SKM-1 (cell line): ENCODE measurements around the gene POMZP3.
"Not testable (repeated sequence)": the region's sequence is repeated elsewhere in the genome, so short reads cannot be mapped to it uniquely, and the experiment has no call there.

Source experiments
- DNase-seq: peaks from one replicate; lab custom pipeline; 2025; ENCODE audit not compliant: unreplicated experiment; lab: John Stamatoyannopoulos, UW

The POMZP3 gene

DNA sequence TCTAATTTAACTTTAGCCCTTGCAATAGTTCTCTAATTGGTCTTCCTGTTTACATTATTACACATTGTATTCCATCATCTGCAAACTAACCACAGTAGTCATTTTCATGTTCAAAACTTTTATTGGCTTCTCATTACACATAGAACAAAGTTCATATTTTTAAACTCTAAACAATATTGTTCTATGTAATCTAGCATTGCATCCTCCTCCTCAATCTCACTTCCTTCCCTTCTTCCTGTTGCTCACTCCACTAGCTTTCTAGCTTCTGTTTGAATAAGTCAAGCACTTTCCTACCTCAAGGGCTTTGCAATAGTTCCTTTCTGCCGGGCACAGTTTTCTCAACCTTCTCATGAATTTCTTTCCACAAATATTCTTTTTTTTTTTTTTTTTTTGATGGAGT is 38.5 kb downstream of the POMZP3 start:
- DNase-seq, result not testable (repeated sequence)

DNA sequence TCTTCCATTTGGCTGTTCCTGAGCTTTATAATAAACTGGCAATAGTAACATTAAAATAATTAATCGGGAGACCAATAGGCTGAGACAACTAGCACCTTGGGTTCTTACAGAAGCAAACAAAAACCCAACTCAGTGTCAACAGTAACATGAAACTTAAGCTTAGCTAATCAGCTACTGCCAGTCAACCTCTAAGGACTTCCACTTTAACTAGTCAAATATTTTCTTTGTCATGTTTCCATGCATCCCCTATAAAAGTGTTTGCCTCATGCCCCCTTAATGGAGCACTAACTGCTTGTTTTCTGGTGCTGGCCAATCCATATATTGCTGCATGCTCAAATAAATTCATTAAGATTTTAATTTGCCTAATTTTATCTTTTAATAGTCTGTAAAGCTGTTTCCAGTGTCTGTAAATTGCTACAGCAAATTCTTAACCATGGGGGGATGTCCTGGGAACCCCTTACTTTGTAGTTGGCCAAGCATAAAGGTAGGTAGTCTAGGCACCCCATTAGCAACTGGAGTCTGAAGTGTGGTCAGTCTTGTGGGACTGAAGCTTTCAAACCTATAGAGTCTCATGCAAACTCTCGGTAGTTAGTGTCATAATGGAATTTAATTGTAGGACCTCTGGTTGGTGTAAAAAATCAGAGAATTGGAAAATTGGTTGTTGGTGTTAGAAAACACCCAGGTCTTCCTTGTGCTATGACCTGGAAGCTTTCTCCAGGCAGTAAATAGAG is 40.3 kb downstream of the POMZP3 start:
- DNase-seq, result not testable (repeated sequence)

DNA sequence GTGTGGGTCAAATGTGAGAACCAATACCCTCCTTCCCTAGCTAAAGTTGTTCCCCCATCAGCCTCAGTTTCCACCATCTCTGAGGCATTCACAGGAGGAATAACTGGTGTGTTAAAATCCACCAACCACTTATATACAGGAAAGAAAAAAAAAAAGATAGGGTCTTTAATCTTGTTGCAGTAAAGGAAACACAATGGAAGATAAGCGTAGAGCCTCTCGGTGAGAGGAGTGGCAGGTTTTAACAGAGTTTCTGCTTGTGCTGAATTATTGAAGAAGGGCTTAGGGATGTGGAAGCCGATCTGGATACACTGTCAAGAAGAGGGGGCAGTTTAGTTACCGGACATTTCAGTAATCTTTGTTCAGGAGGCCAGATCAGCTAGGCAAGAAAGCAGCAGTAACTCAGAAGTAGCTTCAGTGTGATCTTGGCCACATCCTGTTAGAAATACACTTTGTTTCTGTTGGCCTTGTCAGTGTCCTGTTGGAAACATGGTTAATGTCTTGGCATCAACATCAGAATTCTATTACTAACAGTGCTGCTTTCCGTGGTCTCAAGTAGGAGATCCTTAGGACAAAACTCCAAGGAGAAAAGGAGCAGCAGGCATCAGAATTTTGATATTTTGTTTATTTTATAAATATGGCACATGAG is 43.3 kb downstream of the POMZP3 start:
- not testable (repeated sequence) for DNase-seq

DNA sequence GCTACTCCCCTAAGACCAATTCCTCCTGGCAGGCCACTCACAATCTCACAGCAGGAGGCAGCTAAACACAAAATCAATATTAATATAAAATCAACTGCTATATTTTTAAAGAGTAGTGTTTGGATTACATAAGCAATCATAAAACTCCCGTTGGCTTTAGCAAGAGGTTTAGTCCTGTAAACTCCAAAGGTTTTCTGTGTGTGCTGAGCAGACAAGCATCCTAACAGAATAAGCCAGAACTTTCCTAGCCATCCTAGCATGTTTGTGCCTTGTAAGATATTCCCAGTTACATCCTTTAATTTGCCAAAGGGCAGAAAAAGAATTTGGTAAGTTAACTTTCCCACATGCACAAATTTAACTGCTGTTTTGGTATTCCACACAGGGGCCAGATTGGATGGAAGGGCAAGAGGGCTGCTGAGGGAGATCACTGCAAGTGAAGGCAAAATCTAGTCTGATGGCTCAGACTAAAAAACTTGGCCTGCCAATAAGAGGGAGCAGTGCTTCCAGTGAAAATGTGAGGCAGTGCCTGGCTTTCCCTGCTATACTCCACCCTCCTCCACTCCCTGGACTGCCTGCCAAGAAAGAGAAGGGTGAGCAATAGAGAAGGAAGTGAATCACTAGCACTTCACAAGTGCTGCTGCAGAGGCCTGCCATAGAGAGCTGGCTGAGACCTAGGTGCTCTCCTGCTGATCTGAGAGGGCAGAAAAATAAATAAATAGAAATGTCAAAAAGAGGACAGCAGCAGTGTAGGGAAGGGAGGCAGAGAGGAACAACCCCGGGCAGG is 44.0 kb downstream of the POMZP3 start:
- DNase-seq, result not testable (repeated sequence)

DNA sequence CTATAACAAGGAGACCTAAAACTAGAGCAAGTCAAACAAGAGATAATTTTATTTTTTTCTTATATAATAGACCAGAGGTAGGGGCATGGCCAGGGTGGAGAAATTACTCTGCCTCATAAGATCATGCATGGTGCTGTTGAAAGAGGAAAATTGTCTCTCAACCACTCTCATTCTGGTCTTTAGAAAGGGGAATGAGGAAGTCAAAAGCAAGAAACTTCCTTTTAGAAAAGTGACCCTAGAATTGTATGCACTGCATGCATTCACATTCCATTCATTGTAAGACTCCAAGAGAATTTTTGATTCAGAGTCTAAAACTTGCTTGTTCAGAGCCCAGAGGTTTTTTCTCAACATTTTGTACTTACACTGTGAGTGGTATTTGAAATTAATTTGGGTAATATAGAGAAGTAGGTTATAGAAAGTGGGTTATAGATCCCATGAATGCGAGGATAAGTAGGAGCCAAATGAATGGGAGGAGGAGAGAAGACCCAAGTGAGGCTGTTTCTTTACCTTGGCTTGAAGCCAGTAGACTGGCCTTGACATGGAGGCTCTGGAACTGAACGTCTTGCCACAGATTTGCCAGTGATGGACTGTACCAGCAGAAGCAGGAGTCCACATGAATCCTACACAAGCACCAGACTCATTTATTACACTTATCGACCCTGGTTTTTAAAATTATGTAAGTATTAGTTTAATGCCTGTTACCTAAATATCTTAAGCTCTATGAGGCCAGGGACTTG is 51.0 kb downstream of the POMZP3 start:
- not testable (repeated sequence) for DNase-seq

- DNase-seq, result not testable (repeated sequence)
Observed at GRCh38 chr7:76575431-76575830, 51.6 kb downstream of the POMZP3 start.

DNA sequence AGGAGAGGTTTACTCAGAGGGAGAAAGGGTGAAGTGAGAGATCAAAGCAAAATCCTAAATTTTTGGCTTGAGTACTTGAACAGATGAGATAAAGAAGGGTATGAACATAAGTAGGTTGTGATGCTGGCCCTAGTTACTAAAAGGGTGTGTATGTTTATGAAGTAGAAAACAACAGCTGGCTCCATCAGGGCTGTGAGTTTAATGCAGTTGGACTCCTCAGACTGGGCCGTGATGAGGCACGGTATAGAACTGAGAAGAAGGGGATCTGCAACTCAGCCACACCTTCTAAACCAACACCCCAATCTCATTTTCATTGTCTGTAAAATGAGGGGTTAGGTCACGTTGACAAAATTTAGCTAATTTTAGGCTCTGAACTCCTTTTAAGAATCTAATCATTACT is 54.8 kb downstream of the POMZP3 start:
- not testable (repeated sequence) for DNase-seq

DNA sequence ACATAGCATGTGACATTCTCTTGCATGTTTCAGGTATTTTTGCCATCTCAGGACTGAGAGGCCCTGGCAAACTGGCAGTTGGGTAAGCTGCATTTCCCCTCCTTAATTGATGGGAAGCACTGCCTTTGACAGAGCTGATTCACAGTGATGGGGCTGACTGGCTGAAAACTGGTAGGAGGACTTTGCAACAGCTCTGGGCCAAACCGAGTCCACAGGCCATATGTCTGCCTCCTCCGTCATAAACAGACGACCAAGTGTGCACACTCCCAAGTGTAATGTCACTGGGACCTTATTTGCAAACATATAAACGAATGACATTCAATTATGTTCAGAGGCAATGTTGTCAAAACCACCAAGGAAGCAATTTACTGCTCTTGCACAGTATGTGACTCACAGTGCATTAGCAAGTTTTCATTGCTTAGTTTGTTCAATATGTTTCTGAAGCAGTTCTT is 56.7 kb downstream of the POMZP3 start:
- not testable (repeated sequence) for DNase-seq

- DNase-seq, result not testable (repeated sequence)
Observed at GRCh38 chr7:76568742-76569141, 58.3 kb downstream of the POMZP3 start.

DNA sequence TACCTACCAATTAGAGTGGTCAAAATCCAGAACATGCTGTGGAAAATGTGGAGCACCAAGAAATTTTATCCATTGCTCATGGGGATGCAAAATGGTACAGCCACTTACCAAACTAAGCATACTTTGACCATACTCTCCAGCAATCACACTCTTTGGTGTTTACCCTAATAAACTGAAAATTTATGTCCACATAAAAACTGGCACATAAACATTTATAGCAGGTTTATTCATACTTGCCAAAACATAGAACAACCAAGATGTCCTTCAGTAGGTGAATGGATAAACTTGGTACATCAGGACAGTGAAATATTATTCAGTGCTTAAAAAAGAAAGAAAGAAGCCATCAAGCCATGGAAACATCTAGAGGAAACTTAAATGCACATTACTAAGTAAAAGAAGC is 59.3 kb downstream of the POMZP3 start:
- not testable (repeated sequence) for DNase-seq

- DNase-seq, result not testable (repeated sequence)
Observed at GRCh38 chr7:76567311-76567710, 59.8 kb downstream of the POMZP3 start.

DNA sequence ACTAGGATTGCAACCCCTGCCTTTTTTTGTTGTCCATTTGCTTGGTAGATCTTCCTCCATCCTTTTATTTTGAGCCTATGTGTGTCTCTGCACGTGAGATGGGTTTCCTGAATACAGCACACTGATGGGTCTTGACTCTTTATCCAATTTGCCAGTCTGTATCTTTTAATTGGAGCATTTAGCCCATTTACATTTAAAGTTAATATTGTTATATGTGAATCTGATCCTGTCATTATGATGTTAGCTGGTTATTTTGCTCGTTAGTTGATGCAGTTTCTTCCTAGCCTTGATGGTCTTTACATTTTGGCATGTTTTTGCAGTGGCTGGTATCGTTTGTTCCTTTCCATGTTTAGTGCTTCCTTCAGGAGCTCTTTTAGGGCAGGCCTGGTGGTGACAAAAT is 62.1 kb downstream of the POMZP3 start:
- DNase-seq, result not testable (repeated sequence)

DNA sequence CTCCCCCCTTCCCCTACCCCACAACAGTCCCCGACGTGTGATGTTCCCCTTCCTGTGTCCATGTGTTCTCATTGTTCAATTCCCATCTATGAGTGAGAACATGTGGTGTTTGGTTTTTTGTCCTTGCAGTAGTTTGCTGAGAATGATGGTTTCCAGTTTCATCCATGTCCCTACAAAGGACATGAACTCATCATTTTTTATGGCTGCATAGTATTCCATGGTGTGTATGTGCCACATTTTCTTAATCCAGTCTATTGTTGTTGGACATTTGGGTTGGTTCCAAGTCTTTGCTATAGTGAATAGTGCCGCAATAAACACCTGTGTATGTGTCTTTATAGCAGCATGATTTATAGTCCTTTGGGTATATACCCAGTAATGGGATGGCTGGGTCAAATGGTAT is 65.7 kb downstream of the POMZP3 start:
- not testable (repeated sequence) for DNase-seq

DNA sequence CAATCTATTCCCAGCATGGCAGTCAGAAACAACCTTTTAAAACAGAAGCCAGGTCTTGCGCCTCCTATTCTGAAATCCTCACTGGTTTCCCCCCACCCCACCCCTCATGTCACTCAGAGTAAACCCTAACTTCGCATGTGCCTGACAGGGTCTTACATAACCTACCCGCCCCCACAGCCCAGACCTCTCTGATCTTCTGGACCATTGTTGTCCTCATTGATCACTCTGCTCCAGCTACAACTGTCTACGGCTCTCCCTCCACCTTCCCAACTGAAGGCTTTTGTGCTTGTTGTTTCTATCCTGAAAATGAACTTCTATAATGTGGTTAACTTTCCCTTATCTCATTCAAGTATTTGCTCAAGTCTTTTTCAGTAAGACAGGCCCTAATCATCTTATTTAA is 66.9 kb downstream of the POMZP3 start:
- not testable (repeated sequence) for DNase-seq
